Fibroblast of mammary gland (primary cell): ENCODE results near the gene MLLT10.

Source experiments
- DNase-seq: peaks from one replicate; pipeline ENCODE4 v3.0.0-alpha.2; 2010; ENCODE audit warnings: low read depth
- H3K4me3 ChIP-seq: 2 replicates; pipeline ENCODE4 v1.5.1; 2011; ENCODE audit warnings: low read depth, mild to moderate bottlenecking, low read length, moderate library complexity; ENCODE audit not compliant: control insufficient read depth
- TF ChIP-seq, protein P1 (sequence below): conservative IDR thresholded peaks from 2 replicates; pipeline ENCODE4 v1.5.1; 2011; ENCODE audit warnings: low read depth, low read length, inconsistent platforms; ENCODE audit not compliant: control insufficient read depth, insufficient read depth

Gene MLLT10

DNA sequence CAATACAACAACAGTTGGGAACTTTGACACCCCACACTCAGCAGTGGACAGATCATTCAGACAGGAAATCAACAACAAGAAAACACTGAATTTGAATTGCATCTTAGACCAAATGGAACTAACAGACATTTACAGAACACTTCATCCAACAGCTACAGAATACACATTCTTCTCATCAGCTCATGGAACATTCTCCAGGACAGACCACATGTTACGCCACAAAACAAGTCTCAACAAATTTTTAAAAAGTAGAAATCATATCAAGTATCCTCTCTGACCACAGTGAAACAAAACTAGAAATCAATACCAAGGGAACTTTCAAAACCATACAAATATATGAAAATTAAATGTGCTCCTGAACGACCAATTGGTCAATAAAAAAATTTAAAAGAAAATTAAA, 257.2 kb downstream of the MLLT10 start:
- DNase-seq: no peak
- no peak overlapping the region for H3K4me3 ChIP-seq
- TF ChIP-seq, protein P1, sequence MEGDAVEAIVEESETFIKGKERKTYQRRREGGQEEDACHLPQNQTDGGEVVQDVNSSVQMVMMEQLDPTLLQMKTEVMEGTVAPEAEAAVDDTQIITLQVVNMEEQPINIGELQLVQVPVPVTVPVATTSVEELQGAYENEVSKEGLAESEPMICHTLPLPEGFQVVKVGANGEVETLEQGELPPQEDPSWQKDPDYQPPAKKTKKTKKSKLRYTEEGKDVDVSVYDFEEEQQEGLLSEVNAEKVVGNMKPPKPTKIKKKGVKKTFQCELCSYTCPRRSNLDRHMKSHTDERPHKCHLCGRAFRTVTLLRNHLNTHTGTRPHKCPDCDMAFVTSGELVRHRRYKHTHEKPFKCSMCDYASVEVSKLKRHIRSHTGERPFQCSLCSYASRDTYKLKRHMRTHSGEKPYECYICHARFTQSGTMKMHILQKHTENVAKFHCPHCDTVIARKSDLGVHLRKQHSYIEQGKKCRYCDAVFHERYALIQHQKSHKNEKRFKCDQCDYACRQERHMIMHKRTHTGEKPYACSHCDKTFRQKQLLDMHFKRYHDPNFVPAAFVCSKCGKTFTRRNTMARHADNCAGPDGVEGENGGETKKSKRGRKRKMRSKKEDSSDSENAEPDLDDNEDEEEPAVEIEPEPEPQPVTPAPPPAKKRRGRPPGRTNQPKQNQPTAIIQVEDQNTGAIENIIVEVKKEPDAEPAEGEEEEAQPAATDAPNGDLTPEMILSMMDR: no peak
